Heart right ventricle (tissue), 16 donors: ENCODE measurements around the gene SPTBN4. TPM values are rescaled to one million over a fixed set of nuclear protein-coding genes. Genes with fewer than 3 reads are reported as not detected.
"Not testable (repeated sequence)": the region's sequence is repeated elsewhere in the genome, so short reads cannot be mapped to it uniquely, and the experiment has no call there.

Experiments
- ATAC-seq, 8 donors: fragments of 200-7000 bp; cut with Tn5 transposase; one replicate each; pipeline ENCODE4 v1.9.1; 2020; ENCODE audit warnings: mild to moderate bottlenecking in 8 of 8, moderate library complexity in 8 of 8, moderate number of reproducible peaks in 1 of 8
- DNase-seq, 2 donors: peaks; one replicate each; pipeline ENCODE4 v3.0.0-alpha.2; 2020
- H3K27ac ChIP-seq, 10 donors: fragments of 200-600 bp; sonication (generic) in 2 of 10; one replicate each; pipeline versions ENCODE4 v1.5.0 to v1.8.0; 2020 to 2022; ENCODE audit warnings: mild to moderate bottlenecking in 3 of 10
- H3K27me3 ChIP-seq, 7 donors: fragments of 200-600 bp; one replicate each; pipeline ENCODE4 v1.8.0; 2021 to 2022; ENCODE audit warnings: mild to moderate bottlenecking in 2 of 7
- H3K36me3 ChIP-seq, 9 donors: fragments of 200-600 bp; sonication (generic) in 1 of 9; one replicate each; pipeline versions ENCODE4 v1.5.0 to v1.8.0; 2020 to 2022; ENCODE audit warnings: mild to moderate bottlenecking in 2 of 9
- H3K4me1 ChIP-seq, 9 donors: fragments of 200-600 bp; sonication (generic) in 1 of 9; one replicate each; pipeline versions ENCODE4 v1.5.0 to v1.8.0; 2020 to 2022; ENCODE audit warnings: mild to moderate bottlenecking in 4 of 9
- H3K4me3 ChIP-seq, 10 donors: fragments of 200-600 bp; sonication (generic) in 2 of 10; one replicate each; pipeline versions ENCODE4 v1.5.0 to v1.8.0; 2020 to 2022; ENCODE audit warnings: mild to moderate bottlenecking in 7 of 10, moderate library complexity in 2 of 10
- H3K9me3 ChIP-seq, 11 donors: fragments of 200-600 bp in 10 of 11; sonication (generic) in 2 of 11; one replicate each; pipeline versions ENCODE4 v1.5.0 to v1.8.0; 2013 to 2022; ENCODE audit warnings: mild to moderate bottlenecking in 2 of 11, control low read depth in 1 of 11, moderate library complexity in 1 of 11
- CTCF ChIP-seq, 9 donors: fragments of 200-600 bp; sonication (generic) in 2 of 9; IDR thresholded peaks; one replicate each; pipeline versions ENCODE4 v1.5.0 to v1.8.0; 2021 to 2022; ENCODE audit warnings: antibody characterized with exemption in 9 of 9, mild to moderate bottlenecking in 5 of 9, moderate library complexity in 1 of 9
- WGBS, 2 donors: extraction: QIAGEN DNeasy Blood & Tissue Kit; methylation state at CpG; one replicate each; pipeline ENCODE4 v1.1.7; 2013; ENCODE audit warnings: inconsistent platforms in 1 of 2; 5-methylcytosine and 5-hydroxymethylcytosine counted together
- intact Hi-C, 10 donors: fragments of 100-400 bp; cut with DNase I; formaldehyde crosslinking; loops; one replicate each; pipeline versions ENCODE4 v1.11.1 to v1.14.2; 2022
- polyA plus RNA-seq, 2 donors: library from polyadenylated mRNA; stranded (reverse); fragments of 200-250 nt; gene quantifications; one replicate each; pipeline ENCODE4 v1.2.3, GENCODE V29; 2013
- total RNA-seq, 10 donors: library from RNA; stranded (reverse); fragmentation: NEBNext Ultra II Directional in 3 of 10; extraction: Animal tissue kit (Norgen Biotek cat#: 25700) in 3 of 10; gene quantifications; one replicate each; pipeline versions ENCODE4 v1.2.1 to v1.2.4, GENCODE V29; 2021 to 2023
- donor health status: Arrhythmogenic right ventricular cardiomyopathy.
- donor health status: ischemic (EF 13 %, LVEDD 7.1; RV severe dilation, severe dysfunction).
- donor health status: healthy with polysubstance abuse.
- donor health status: DM: no; HTN: yes; CAD: no.
- donor health status: DM: no; HTN: no; CAD: no.
- donor health status: ischemic (EF 25% LVEDD 6.9; RV normal size, moderate dysfunction).
- donor health status: ischemic (EF 25% LVEDD 5.7; RV mildly dilated, moderate dysfunction).
- donor health status: healthy.
- donor health status: DM: yes; HTN: yes; CAD: no.
- donor health status: Ischemic cardiomyopathy.
- donor health status: ischemic (EF 35%, LVEDD 5.7; RV mildly dilated, moderate dysfunction).
- donor health status: nonischemic (EF 11% LVEDD 7.7; RV severe dilation, severe dysfunction).
- donor health status: DM: yes; HTN: yes; CAD: no.
- donor health status: PGD.
- donor health status: ischemic (EF 29% LVEDD 5.4; RV normal size, mild dysfunction).
- donor health status: nonischemic (EF 23%, LVEDD 6.1; RV moderate dilation, normal function).

Gene SPTBN4
- total and polyA plus RNA-seq, 12 donors = 3.0 to 13.8 (median 4.9) TPM

DNA sequence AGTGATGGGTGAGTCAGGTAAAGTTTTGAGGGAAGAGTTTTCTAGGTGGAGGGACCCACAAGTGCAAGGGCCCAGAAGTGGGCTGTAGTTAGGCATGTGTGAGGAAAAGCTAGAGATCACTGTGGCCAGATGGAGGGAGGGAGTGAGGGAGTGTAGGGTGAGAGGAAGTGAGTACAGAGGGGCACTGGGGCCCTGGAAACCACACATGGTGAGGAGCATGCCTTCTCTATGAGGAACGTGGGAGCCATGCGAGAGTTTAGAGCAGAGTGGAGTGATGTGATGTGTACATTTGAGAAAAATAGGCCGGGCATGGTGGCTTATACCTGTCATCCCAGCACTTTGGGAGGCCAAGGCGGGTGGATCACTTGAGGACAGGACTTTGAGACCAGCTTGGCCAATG lies 95.1 kb downstream of the SPTBN4 start:
- H3K4me1 ChIP-seq = no peaks in the 10 kb centered on the region
- WGBS, 2 donors = 68 to 77% methylated on average over 4 of the region's 4 CpGs
- peaks cover 6 to 49% (median 40%) of the 10 kb centered on the region in 7 donors for H3K27me3 ChIP-seq
- ATAC-seq (no peak), DNase-seq (no peak)
- H3K36me3 ChIP-seq = no peaks in the 10 kb centered on the region
- H3K4me3 ChIP-seq = no peak overlapping the region
- H3K9me3 ChIP-seq = no peaks in the 10 kb centered on the region
- no peak overlapping the region for H3K27ac ChIP-seq
- no peak for TF ChIP-seq CTCF (IDR thresholded peaks at IDR 0.05)
- intact Hi-C loops = no loop called here

GRCh38 chr19:40564535-40564934 lies 97.7 kb downstream of the SPTBN4 start:
- peaks cover 4 to 11% (median 8%) of the 10 kb centered on the region in 9 donors for H3K4me1 ChIP-seq
- H3K27me3 ChIP-seq = peaks cover 6 to 71% (median 58%) of the 10 kb centered on the region in 7 donors
- H3K27ac ChIP-seq, H3K4me3 ChIP-seq, H3K9me3 ChIP-seq, ATAC-seq, intact Hi-C loops, DNase-seq, H3K36me3 ChIP-seq: not testable (repeated sequence)
- 88 to 95% methylated on average over 1 of the region's 1 CpG for WGBS, 2 donors

GRCh38 chr19:40565355-40565754 lies 98.6 kb downstream of the SPTBN4 start:
- DNase-seq = no peak
- TF ChIP-seq CTCF (IDR thresholded peaks at IDR 0.05) = no peak
- intact Hi-C loops = no loop called here
- H3K4me1 ChIP-seq = peaks cover 4 to 16% (median 10%) of the 10 kb centered on the region in 9 donors
- H3K27ac ChIP-seq = no peak overlapping the region
- H3K9me3 ChIP-seq = no peaks in the 10 kb centered on the region
- ATAC-seq = no peak
- peaks cover 6 to 71% (median 55%) of the 10 kb centered on the region in 7 donors for H3K27me3 ChIP-seq
- H3K4me3 ChIP-seq = no peak overlapping the region
- H3K36me3 ChIP-seq = no peaks in the 10 kb centered on the region
- WGBS, 2 donors = 67 to 81% methylated on average over 7 of the region's 7 CpGs

DNA sequence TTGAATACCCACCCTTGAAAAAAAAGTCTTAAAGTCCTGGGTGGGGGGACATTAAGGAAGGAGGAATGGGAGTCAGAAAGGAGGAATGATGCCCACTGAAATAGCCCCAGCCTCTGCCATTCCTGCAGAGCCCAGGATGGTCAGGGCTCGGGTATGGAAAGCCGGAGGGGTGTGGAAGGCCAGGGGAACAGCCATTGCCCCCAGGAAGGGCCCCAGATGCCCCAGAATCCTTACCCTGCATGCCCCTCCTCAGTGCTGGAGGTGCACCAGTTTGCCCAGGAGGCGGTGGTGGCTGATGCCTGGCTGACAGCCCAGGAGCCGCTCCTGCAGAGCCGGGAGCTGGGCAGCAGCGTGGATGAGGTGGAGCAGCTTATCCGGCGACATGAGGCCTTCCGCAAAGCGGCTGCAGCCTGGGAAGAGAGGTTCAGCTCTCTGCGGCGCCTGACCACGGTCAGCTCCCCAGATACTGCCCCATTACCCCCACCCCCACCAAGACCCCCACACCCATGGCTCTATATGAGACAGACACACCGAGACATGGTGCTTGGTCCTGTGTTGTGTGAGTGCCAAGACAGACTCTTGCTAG lies 99.2 kb downstream of the SPTBN4 start:
- peaks cover 4 to 16% (median 10%) of the 10 kb centered on the region in 9 donors for H3K4me1 ChIP-seq
- H3K9me3 ChIP-seq = no peaks in the 10 kb centered on the region
- ATAC-seq (no peak), DNase-seq (no peak)
- H3K36me3 ChIP-seq = no peaks in the 10 kb centered on the region
- no peak for TF ChIP-seq CTCF (IDR thresholded peaks at IDR 0.05)
- H3K27ac ChIP-seq = no peak overlapping the region
- H3K27me3 ChIP-seq = peaks cover 6 to 69% (median 52%) of the 10 kb centered on the region in 7 donors
- WGBS, 2 donors = 61 to 66% methylated on average over 14 of the region's 14 CpGs
- intact Hi-C loops = no loop called here
- H3K4me3 ChIP-seq = no peak overlapping the region

DNA sequence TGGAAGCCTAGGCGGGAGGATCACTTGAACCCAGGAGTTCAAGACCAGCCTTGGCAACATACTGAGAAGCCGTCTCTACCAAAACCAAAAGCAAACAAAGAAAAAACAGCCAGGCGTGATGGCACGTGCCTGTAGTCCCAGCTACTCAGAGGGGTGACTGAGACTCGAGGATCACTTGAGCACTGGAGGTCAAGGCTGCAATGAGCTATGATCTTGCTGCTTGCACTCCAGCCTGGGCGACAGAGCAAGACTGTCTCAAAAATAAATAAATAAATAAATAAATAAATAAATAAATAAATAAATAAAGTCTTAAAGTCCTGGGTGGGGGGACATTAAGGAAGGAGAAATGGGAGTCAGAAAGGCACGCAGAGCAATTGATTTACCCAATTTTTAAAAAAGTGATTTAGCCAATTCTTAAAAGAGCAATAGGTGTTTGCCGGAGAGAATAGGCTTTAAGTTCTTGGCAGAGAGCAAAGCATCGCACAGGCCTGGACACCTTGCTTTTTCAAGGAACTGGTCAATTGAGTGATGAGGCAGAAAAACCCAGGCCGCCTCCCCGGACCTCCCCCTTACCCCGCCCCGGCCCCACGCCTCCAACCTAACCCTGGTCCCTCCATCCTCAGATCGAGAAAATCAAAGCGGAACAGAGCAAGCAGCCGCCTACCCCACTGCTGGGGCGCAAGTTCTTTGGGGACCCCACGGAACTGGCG lies 100.4 kb downstream of the SPTBN4 start:
- Histone ChIP-seq H3K4me3 (peak overlapping the region in 9 of 10 donors; percentile 8 to 43 (median 30)), H3K27me3 (peaks cover 6 to 60% (median 48%) of the 10 kb centered on the region in 7 donors), H3K36me3 (no peaks in the 10 kb centered on the region), H3K9me3 (no peaks in the 10 kb centered on the region), H3K4me1 (peaks cover 4 to 16% (median 10%) of the 10 kb centered on the region in 9 donors), H3K27ac (no peak overlapping the region)
- TF ChIP-seq CTCF (IDR thresholded peaks at IDR 0.05) = no peak
- 28 to 30% methylated on average over 20 of the region's 20 CpGs for WGBS, 2 donors
- intact Hi-C loops = no loop called here
- DNase-seq (no peak), ATAC-seq (no peak)
